ENCODE data around the gene POLR3E.

GRCh38 chr16:22284637-22285036, 12.6 kb upstream of the POLR3E start:
- TF ChIP-seq CTCF (IDR thresholded peaks at IDR 0.05; ENCODE audit: low read depth, low read length) (no peak), EZH2phosphoT487 (IDR thresholded peaks at IDR 0.05; ENCODE audit: low read depth) (no peak)

All from OCI-LY3 (cell line).